Ishikawa (cell line): Measurements from ENCODE around the gene RFT1.

ENCODE experiments used
- CEBPB ChIP-seq: IDR thresholded peaks from 2 replicates; pipeline ENCODE4 v1.6.1; 2012
- CREB1 ChIP-seq: IDR thresholded peaks from 2 replicates; pipeline ENCODE4 v1.6.1; 2012; ENCODE audit warnings: low read depth
- EGR1 ChIP-seq: IDR thresholded peaks from 2 replicates; pipeline ENCODE4 v1.6.1; 2012
- EP300 ChIP-seq: IDR thresholded peaks from 2 replicates; pipeline ENCODE4 v1.6.1; 2012; ENCODE audit warnings: borderline replicate concordance
- FOXM1 ChIP-seq: IDR thresholded peaks from 2 replicates; pipeline ENCODE4 v1.6.1; 2012; ENCODE audit warnings: low read depth, borderline replicate concordance
- NFIC ChIP-seq: IDR thresholded peaks from 2 replicates; pipeline ENCODE4 v1.6.1; 2012
- RAD21 ChIP-seq: IDR thresholded peaks from 2 replicates; pipeline ENCODE4 v1.6.1; 2012; ENCODE audit warnings: low read depth
- TAF1 ChIP-seq: IDR thresholded peaks from 2 replicates; pipeline ENCODE4 v1.6.1; 2012; ENCODE audit warnings: low read depth, mild to moderate bottlenecking
- TCF12 ChIP-seq: IDR thresholded peaks from 2 replicates; pipeline ENCODE4 v1.6.1; 2012; ENCODE audit warnings: low read depth
- TEAD4 ChIP-seq: IDR thresholded peaks from 2 replicates; pipeline ENCODE4 v1.6.1; 2012
- YY1 ChIP-seq: IDR thresholded peaks from 2 replicates; pipeline ENCODE4 v1.6.1; 2012; ENCODE audit warnings: low read depth
- ZBTB7A ChIP-seq: IDR thresholded peaks from 2 replicates; pipeline ENCODE4 v1.6.1; 2012; ENCODE audit warnings: low read depth
- TF ChIP-seq, protein P1 (sequence below): IDR thresholded peaks from 2 replicates; pipeline ENCODE4 v1.6.1; 2012
- TF ChIP-seq, protein P2 (sequence below): IDR thresholded peaks from 2 replicates; pipeline ENCODE4 v1.6.1; 2012; ENCODE audit warnings: low read depth, mild to moderate bottlenecking
- TF ChIP-seq, protein P3 (sequence below): IDR thresholded peaks from 2 replicates; pipeline ENCODE4 v1.6.1; 2012

Gene RFT1

DNA sequence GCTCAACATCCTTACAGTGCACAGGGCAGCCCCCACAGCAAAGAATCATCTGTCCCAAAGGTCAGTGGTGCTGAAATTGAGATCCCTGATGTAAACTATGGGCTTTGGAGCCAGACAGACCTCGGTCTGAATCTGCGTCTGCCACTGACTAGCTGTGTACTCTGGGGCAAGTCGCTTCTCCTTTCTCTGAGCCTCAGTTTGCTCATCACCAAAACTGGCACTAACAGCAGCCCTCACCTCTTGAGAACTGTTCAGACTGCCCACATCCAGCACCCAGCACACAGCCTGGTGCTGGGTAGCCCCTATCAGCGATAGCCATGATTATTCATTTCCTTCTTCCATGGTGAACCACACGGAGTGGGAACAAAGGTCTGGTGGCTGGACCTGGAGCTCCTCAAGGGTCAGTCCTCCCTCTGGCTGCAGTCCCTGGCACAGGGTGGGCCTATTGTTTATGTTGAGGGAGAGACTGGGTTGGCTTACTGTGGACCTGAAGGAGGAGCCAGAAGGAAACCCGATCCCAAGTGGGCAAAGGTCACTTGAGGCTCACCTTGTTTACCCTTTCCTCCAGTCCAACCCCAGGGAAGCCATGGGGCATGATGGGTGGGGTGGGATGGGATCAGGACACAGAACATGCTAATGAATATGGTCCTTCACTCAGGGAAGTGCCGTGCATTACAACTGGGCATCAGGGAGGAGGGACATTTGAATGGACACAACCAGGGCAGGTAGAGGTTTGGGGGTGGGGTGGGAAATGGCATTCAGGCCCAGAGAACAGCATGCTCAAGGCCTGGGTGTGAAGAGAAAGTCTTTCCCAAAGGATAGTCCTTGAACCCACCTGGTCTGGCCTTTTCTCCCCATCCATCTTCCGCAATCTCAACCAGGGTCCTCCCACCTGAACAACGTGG, 29.2 kb upstream of the RFT1 start:
- TF ChIP-seq RAD21, result no peak
- TF ChIP-seq TEAD4, result no peak
- TF ChIP-seq, protein P1, sequence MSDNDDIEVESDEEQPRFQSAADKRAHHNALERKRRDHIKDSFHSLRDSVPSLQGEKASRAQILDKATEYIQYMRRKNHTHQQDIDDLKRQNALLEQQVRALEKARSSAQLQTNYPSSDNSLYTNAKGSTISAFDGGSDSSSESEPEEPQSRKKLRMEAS, result 0 out of 2 replicates have a peak, but pooled peaks have one; percentile 15
- no peak for TF ChIP-seq TAF1
- TF ChIP-seq NFIC, result peak; percentile 82
- peak; percentile 46; the same call in 1 of the 2 replicates for TF ChIP-seq EP300
- TF ChIP-seq, protein P2, sequence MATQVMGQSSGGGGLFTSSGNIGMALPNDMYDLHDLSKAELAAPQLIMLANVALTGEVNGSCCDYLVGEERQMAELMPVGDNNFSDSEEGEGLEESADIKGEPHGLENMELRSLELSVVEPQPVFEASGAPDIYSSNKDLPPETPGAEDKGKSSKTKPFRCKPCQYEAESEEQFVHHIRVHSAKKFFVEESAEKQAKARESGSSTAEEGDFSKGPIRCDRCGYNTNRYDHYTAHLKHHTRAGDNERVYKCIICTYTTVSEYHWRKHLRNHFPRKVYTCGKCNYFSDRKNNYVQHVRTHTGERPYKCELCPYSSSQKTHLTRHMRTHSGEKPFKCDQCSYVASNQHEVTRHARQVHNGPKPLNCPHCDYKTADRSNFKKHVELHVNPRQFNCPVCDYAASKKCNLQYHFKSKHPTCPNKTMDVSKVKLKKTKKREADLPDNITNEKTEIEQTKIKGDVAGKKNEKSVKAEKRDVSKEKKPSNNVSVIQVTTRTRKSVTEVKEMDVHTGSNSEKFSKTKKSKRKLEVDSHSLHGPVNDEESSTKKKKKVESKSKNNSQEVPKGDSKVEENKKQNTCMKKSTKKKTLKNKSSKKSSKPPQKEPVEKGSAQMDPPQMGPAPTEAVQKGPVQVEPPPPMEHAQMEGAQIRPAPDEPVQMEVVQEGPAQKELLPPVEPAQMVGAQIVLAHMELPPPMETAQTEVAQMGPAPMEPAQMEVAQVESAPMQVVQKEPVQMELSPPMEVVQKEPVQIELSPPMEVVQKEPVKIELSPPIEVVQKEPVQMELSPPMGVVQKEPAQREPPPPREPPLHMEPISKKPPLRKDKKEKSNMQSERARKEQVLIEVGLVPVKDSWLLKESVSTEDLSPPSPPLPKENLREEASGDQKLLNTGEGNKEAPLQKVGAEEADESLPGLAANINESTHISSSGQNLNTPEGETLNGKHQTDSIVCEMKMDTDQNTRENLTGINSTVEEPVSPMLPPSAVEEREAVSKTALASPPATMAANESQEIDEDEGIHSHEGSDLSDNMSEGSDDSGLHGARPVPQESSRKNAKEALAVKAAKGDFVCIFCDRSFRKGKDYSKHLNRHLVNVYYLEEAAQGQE, result peak; percentile 53
- peak; percentile 64; the same call in 1 of the 2 replicates for TF ChIP-seq ZBTB7A
- TF ChIP-seq EGR1, result no peak
- TF ChIP-seq CEBPB, result no peak
- TF ChIP-seq, protein P3, sequence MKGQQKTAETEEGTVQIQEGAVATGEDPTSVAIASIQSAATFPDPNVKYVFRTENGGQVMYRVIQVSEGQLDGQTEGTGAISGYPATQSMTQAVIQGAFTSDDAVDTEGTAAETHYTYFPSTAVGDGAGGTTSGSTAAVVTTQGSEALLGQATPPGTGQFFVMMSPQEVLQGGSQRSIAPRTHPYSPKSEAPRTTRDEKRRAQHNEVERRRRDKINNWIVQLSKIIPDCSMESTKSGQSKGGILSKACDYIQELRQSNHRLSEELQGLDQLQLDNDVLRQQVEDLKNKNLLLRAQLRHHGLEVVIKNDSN, result no peak
- TF ChIP-seq CREB1, result no peak
- peak; percentile 43; the same call in 1 of the 2 replicates for TF ChIP-seq TCF12
- TF ChIP-seq FOXM1, result no peak
- TF ChIP-seq YY1, result no peak

DNA sequence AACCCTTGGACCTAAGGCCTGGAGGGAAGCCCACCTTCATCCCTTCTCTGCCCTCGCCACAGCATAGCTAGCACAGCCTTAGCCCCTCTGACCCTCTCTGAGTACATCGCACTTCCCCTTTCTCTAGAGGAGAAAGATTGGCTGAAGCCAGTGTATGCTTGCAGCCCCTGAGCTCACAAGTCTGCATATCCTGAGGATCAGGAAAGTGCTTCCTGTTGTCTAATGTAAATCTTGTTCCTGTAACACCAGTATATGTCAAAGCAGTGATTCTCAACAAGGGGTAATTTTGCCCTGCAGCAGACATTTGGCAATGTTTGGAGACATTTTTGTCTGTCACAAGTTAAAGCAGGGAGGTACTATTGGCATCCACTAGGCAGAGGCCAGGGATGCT, 28.5 kb upstream of the RFT1 start:
- TF ChIP-seq CREB1, result no peak
- TF ChIP-seq CEBPB, result no peak
- no peak for TF ChIP-seq FOXM1
- TF ChIP-seq, protein P3, result no peak
- TF ChIP-seq, protein P1, result no peak

DNA sequence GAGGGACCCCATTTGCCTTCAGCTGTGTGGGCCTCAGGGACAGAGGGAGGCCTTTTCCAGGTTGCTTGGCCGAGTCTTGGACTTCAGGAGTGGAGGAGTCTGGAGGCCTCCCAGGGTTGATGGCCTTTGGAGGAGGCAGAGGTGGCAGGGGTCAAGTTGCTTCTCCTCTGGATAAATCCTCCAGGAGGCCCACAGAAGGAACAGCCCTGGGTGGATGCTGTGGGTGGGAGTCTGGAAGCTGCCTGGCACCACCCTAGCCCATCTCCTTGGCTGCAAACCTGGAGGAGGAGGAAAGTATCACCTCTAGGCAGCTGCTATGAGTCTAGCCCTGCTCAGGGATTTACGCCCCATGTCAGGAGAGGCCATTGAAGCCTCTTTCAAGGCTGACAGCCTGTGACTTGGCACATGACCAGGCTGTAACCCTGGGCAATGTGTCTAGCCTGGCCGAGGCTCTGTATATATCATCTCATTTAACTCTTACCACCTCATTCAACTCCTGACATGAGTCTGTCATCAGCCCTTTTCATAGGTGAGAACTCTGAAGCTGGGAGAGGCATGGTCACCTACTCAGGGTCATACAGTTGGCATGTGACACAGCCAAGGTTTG, 27.8 kb upstream of the RFT1 start:
- TF ChIP-seq EP300, result no peak
- no peak for TF ChIP-seq EGR1
- no peak for TF ChIP-seq TAF1
- no peak for TF ChIP-seq TEAD4
- no peak for TF ChIP-seq YY1
- TF ChIP-seq ZBTB7A, result no peak
- TF ChIP-seq, protein P2, result no peak
- no peak for TF ChIP-seq CREB1

DNA sequence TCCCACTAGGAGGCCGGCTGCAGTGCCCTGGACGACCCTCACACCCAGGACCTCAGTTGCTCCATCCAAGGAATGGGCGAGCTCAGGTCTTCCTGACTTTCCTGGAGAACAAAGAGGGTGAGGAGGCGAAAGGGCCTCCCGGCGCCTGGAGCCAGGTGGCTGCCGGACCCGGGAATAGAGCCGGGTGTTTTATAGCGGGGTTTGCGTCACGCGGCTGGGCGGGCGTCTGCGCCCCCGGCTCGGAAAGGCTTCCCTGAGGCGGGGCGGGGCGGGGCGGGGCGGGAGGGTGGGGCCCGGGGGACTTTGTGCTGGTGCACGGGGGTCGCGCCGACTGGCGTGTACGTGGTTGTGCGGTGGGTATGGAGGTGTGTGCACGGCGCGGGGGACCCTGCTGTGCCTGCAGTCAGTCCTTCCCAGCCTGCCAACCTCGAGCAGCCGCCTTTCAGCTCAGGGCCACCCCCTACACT, 26.2 kb upstream of the RFT1 start:
- TF ChIP-seq CREB1 (no peak), TCF12 (no peak), ZBTB7A (0 out of 2 replicates have a peak, but pooled peaks have one; percentile 33)
- TF ChIP-seq, protein P3, result 0 out of 2 replicates have a peak, but pooled peaks have one; percentile 27
- TF ChIP-seq, protein P2, result no peak
